GF-D8 (cell line): Measurements from ENCODE around the gene TBC1D2.
"Not testable (repeated sequence)": the region's sequence is repeated elsewhere in the genome, so short reads cannot be mapped to it uniquely, and the experiment has no call there.

Source experiments
- DNase-seq: peaks from one replicate; lab custom pipeline; 2025; lab: John Stamatoyannopoulos, UW

TBC1D2 gene

DNA sequence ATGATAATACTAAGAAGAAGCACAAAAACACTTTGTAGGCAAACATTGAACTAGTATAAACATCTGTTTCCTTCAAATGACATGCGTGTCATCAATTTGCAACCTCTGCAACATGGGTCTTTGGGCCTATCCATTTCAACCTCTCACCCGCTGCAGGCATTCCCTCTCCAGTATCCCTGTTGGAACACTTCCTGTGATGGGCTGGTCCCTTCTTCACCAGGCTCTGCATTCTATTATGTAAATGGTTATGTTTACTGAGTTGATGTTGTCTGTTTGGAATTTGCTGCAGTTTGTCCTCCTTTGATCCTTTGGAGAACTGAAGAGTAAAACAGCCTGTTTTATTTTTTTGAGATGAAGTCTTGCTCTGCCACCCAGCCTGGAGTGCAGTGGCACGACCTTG, 16.6 kb upstream of the TBC1D2 start:
- DNase-seq: no peak

DNA sequence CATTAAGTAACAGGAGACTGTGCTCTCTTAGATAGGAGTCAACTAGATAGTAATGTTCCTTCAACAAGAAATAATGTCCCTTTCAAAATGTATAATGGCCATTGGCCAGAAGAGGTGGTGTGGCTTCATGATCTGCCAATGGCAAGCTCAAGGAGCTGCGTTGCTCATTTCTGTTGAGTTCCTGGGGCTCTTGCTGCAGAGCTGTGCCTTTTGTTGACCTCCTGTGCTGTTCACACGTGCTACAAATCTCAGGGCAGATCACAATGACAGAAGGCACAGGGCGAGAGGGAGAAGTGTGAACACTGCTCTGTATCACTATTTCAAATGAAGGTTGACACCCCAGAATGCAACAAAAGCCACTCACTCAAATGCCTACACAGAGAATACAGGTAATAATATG, 16.0 kb upstream of the TBC1D2 start:
- no peak for DNase-seq

DNA sequence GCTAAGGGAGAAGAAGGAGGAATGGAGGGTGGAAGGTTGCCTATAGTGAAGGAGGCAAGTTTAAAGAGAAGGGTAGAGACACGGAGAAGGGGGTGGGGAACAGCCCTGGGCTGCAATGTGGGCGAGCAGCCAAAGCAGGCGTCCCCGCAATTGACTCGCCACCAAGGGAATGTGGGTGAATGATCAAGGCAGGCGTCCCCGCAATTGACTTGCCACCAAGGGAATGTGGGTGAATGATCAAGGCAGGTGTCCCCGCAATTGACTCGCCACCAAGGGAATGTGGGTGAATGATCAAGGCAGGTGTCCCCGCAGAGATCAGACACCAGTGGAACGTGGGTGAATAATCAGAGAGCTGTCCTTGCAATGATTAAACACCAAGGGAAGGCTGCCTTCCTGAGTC, 14.8 kb upstream of the TBC1D2 start:
- DNase-seq: not testable (repeated sequence)

DNA sequence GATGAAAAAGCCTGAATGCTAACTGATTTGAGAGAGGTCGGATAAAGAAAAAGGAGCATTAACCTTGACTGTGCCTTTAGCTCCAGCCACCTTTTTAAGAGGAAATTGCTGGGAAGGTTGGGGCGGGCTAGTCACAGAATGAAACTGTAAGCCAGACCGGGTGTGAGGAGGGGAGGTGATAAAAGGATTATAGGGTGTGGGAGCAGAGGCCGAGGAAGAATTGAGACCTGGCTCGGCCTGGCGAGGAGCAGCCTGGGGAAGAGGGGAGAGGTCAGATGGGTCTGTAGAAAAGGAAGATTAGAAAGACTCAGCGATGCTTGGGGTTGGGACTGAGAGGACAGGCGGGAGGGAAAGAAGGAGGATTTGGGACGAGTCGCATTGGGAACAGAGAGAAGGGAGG, 14.2 kb upstream of the TBC1D2 start:
- not testable (repeated sequence) for DNase-seq

DNA sequence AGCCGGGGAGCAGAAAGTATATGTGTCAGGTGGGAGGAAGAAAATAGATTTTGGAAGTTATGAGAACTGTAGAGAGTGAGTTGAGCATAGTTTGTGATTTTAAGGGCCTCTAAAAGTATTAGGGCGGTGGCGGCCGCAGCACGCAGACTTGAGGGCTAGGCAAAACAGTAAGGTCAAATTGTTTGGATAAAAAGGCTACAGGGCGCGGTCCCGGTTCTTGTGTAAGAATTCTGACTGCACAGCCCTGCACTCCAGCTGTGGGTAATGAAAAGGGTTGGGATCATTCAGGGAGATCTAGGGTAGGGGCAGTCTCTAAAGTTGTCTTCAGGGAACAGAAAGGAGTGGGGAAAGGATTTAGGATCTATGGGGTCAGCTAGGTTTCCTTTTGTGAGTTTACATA, 12.1 kb upstream of the TBC1D2 start:
- DNase-seq: not testable (repeated sequence)

DNA sequence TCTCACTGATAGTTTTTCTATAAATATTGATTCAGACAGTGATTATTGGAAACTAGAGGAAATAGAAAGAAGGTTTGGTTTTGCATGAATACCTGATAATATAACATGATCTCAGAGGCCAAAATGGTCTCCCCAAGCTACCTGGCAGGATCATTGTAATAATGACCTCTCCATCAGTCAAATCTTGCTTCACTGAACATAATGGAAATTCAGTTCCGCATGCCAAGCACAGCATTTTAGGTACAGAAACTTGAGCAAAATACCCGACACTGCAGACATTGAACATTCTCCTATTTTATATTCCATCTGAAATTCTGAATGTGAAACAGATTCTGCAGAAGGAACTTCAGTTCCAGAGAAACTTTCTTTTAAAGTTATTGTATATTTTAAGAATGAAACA, 9.1 kb upstream of the TBC1D2 start:
- DNase-seq: no peak

DNA sequence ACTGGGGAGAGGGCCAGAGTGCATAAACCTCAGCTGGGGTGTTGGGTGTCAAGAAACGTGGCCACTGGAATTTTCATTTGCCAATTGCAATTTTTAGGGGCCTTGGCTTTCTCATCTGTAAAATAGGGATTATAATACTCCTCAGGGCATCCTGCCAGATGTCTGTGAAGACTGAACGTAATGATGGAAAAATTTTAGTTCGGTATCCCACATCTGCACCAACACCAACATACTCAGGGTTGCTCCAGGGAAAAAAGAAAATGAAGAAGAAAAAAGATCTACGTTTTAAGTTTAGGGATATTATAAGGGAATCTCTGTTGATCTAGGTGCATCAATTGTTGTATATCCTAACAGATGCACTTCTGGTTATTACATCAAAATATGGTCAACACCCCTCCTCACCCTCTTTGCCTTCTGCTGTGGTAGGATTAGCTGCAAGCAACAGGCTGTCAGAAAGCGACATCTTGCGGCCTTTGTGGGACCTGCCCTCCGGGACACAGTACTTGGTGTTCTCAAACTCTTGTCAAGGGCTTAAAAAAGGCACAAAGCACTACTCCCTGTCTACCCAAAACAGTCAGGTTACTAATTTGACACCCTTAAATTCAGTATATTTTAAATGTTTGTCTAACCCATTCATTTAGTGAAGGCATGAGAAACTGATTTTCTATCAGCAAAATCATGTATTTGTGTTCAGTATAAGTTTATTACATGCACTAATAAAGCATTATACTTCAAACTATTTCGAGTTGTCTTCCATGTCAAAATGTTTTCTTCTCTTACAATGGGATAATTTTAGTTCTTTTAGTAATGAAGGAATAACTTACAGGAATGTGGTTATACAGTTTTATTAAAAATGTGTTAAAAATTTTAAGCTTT, 8.3 kb upstream of the TBC1D2 start:
- DNase-seq: peak; percentile 53

DNA sequence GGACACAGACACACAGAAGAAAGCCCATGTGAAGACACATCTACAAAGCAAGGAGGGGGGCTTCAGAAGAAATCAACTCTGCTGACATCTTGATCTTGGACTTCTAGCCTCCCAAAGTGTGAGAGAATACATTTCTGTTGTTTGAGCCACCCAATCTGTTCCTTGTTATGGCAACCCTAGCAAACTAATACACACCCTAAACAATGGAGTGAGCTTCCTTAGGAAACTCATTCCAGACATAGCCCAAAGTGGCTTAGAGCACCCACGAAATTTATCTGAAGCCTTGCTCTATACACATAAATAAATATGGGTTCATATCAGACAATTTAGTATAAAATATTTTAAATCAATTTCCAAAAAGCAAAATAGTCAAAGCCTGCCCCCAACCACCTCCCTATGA, 7.6 kb upstream of the TBC1D2 start:
- no peak for DNase-seq

DNA sequence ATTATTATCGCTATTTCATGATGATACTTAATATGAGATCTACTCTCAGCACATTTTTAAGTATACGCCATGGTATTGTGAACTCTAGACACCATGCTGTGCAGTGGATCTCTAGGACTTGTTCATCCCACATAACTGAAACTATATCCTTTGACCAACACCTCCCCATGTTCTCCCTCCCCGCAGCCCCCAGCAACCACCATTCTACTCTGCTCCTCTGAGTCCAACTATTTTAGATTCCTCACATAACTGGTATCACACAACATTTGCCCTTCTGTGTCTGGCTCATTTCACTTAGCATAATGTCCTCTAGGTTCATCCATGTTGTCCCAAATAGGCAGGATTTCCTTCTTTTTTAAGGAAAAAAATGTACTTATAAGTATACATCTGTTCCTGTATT, 6.6 kb upstream of the TBC1D2 start:
- no peak for DNase-seq

DNA sequence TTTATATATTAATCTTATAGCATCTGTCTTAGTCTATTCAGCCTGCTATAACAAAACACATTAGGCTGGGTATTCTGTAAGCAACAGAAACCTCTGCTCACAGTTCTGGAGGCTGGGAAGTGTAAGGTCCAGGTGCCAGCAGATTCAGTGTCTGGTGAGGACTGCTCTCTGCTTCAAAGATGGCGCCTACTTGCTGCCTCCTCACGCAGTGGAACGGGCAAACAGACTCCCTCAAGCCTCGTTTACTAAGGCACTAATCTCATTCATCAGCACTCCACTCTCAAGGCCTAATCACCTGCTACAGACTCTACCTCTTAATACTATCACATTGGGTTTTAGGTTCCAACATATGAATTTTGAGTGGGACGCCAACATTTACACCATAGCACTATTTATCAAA, 5.2 kb upstream of the TBC1D2 start:
- DNase-seq: no peak

DNA sequence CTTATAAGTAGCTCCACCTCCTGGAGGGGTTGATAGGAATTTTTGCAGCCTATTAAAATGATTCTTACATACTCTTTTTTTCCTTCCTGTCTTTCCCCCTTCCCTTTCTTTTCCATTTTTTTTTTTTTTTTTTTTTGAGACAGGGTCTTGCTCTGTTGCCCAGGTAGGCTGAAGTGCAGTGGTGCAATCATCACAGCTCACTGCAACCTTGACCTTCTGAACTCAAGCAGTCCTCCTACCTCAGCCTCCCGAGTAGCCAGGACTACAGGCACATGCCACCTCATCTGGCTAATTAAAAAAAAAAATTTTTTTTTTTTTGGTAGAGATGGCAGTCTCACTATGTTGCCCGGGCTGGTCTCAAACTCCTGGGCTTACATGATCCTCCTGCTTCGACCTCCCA, 4.3 kb upstream of the TBC1D2 start:
- no peak for DNase-seq

DNA sequence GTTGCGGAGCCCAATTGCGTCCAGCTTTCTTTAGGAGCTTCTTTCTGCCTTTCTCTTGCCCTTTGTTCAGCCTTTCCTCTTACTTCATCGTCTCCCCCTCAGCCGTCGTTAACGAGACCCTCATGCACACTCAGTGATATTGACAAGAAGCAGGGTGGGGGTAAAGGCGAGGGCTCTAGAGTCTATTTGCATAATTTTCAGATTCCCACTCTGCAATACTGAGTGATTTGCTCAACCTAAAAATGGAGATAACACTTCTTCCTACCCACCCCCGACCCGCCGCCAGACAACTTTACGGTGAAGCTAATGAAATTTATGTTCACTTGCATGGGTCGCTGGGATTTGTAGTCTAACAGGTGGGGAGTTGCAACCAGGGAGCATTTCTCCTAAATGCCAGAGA, 1.3 kb upstream of the TBC1D2 start:
- DNase-seq: no peak

DNA sequence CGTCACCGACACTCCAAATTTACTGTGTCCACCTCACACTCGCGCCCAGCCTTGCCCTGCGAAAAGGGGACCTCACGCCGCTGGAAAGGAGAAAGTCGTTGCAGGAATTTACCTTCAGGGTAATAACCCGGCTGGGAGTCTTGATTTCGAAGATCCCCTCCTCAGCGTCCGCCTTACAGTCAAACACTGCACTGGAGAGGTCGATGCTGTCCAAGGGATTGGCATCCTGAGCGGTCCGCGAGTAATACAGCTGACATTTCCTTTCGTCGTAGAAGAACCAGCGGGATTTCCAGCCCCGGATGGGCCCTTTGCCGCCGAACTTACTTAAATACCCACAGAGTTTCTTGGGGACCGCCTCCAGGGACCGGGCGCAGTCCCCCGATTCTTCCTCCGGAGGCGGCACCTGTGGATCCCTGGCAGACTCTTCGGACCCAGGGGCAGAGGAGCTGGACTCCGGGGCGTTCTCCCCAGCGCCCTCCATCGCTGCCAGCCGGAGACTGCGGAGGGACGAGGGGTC, 330 bp downstream of the TBC1D2 start:
- no peak for DNase-seq

DNA sequence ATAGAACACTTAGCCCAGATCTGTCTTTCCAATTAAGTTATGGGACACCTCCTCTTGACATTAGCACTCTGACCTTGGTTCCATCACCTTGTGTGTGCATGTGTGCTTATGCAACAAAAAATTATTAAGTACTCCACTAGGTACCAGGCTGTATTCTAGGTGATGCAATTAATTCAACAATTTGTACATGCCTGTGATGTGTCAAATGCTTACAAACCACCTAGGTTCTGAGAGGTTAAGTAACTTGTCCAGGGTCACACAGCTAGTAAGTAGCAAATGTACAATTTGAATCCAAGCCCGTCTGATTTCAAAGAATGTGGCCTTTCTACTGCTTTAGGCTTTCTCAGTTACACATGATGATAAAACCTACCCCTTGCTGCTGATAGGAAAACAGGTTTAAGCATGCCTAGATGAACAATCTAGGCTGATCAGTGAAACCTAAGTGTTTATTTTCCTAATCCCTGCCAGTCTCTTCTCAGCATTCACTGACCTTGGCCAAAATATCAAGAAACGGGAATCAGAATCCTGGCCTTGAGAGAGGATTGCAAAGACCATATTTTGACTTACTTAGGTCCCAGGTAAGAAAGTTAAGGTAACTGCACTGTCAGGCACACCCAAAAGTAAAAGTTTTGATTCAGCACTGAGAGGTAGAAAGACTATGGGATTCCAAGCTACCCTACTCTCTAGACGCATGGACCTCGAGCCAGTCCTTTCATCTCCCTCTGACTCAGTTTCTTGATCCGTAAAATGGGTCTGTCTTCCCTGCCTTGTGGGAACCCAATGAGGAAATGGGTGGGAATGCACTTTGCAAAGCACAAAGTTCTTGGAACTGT, 1.0 kb downstream of the TBC1D2 start:
- no peak for DNase-seq

DNA sequence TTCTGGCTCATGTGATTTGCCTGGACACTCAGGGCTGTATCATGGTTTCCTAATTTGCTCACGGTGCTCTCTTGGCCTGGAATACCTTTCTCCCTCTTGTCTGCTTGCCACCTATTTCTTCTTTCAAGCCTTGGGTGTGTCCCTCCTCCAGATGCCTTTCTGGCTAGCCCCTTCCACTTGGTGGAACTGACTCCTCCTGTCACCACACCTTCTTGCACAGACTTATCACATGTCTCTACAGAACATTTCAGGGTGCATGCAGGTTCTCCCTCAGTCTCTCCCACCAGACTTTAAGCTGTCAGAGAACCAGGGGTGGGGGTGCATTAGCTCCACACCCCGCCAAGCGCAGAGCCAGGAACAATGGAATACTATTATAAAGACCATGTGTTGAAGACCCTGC, 1.9 kb downstream of the TBC1D2 start:
- DNase-seq: no peak

DNA sequence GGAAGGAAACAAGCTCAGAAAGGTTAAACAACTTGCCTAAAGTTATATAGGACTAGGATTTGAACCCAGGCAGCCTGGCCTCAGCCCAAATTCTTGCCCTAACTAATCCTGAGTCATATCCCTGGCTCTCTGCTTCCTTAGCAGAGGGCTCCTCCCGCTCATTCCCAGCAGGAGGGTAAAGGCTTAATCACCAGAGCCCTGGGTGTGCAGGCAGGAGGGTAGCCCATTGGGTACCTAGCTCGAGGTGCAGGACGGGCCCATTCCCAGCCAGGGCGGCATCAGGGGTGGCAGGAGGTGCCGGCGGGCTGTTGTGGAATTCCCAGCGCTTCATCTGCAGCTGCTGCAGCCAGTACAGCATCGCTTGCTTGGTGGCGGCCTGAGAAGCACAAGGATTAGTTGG, 3.9 kb downstream of the TBC1D2 start:
- no peak for DNase-seq

DNA sequence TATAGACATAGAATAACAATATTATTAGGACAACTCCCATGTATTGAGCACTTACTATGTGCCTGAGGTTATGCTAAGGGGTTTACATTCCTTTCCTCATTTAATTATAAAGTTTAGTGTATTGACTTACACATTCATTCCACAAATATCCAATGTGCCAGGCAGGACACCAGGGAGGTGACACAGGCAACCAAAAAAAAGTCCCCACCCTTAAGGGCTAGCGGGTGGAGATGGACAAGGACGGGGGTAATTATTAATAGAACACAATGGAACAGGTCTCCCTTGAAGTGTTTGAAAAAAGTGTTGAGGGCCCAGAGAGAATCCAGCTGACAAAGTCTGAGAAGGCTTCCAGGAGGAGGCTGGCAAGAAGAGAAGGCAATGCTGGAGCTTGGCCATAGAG, 5.7 kb downstream of the TBC1D2 start:
- no peak for DNase-seq

DNA sequence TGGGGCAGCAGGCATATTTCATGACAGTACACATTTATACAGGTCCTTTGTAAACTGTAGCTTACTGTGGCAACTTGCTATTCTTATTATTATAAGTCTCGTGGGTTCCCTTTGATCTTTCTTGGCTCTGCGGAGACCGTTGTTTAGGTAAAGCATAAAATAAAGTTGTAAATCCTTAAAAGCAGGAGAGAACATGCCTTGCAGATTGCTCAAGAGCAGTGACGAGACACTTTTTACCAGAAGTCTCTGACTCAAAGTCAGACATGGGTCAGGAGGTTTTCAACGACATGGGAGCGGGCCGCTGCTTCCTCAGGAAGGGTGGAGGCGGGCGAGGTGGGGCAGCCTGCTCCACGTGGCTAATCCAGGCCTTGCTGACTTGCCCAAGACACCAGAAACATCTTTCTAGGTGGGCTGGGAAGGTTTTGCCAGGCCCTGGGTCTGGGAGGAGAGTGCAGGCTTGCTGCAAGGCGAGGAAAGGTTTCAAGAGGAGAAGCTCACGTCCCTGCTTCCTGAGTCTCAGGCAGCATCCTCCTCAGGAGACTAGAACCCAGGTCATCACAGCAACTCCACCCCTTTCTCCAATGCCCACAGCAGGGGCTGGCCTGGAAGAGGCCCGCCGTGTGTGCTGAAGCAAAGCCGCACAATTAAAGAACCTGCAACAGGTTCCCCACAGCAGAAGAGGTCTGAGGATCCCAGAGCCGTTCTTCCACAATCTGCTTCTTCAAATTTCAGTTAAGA, 6.5 kb downstream of the TBC1D2 start:
- DNase-seq: peak; percentile 88

DNA sequence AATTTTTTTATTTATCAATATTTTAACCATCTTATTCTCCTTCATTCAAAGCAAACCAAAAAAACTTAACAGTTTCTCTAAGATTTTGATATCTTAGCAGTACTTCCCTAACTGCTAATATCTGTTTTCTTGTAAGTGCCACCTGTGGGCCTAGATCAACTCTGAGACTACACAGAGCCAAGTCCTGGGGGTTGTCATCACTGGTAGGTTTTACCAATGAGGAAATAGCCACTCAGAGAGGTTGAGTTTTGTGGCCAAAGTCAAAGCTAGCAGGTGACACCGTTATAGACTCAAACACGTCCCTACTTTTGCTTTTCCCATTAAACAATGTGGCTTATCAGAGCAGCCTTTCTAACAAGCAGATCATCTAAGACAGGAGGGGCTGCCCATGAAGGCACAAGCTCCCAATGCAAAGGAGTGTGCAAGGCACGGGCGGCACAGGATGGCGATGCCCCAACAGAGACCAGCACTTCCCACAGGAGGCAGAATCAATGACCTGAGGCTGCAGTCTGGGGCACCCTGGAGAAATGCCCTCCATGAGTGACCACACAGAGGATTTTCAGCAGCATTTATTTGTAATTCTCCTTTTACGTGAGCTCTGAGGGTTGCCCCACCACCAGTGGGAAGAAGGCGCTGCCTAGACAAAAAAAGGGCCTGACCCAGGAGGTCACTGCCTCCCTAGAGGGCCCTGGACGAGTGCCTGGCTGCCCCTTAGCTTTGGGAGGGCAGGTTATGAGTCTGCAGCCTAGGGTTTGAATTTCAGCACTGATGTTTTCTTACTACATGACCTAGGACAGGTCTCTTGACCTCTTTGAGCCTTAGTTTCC, 7.4 kb downstream of the TBC1D2 start:
- DNase-seq: peak; percentile 15

DNA sequence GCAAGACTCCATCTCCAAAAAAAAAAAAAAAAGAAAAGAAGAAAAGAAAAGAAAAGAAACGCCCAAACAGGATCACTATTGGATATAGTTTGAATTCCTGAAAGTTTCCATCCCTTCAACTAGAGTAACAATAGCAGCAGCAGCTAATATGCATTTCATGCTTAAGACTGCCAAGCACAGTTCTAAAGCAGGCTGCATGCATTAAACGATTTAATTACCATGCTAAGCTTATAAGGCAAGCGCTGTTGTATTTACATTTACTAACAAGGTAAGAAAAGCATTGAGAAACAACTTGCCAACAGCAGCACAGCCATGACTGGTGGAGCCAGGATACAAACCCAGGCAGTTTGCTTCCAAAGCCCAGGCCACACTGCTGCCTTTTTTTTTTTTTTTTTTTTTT, 13.0 kb downstream of the TBC1D2 start:
- DNase-seq: no peak
